ENCODE data around the gene CFAP20DC. TPM values are rescaled to one million over a fixed set of nuclear protein-coding genes. Genes with fewer than 3 reads are reported as not detected.

The CFAP20DC gene
- total RNA-seq, 4 donors from 2014 or later = 0.17 to 0.32 (median 0.23) TPM; not detected in 1

- intact Hi-C loops (cut with DNase I) = no loop called here
- TF ChIP-seq EP300 (IDR thresholded peaks at IDR 0.05) (no peak), CTCF (IDR thresholded peaks at IDR 0.05) (no peak), POLR2A (IDR thresholded peaks at IDR 0.05; ENCODE audit: low read depth) (no peak), POLR2AphosphoS5 (IDR thresholded peaks at IDR 0.05) (no peak)
- Histone ChIP-seq H3K27me3 (no peaks in the 10 kb centered on the region), H3K4me1 (peaks cover 0 to 29% (median 25%) of the 10 kb centered on the region in 4 donors), H3K36me3 (no peaks in the 10 kb centered on the region), H3K27ac (replicated peaks in 1 of 4) (no peak overlapping the region), H3K9me3 (no peaks in the 10 kb centered on the region), H3K4me3 (no peak overlapping the region)
- 95% methylated on average over 7 of the region's 7 CpGs for WGBS
- DNase-seq (ENCODE audit: extremely low spot score) = no peak
Observed at GRCh38 chr3:58725326-58725853, 324.4 kb downstream of the CFAP20DC start.

GRCh38 chr3:58724336-58724735 lies 325.5 kb downstream of the CFAP20DC start:
- Histone ChIP-seq H3K27ac (replicated peaks in 1 of 4) (no peak overlapping the region), H3K4me1 (peaks cover 0 to 33% (median 29%) of the 10 kb centered on the region in 4 donors), H3K9me3 (no peaks in the 10 kb centered on the region), H3K36me3 (no peaks in the 10 kb centered on the region), H3K4me3 (no peak overlapping the region), H3K27me3 (no peaks in the 10 kb centered on the region)
- TF ChIP-seq EP300 (IDR thresholded peaks at IDR 0.05) (no peak), CTCF (IDR thresholded peaks at IDR 0.05) (no peak), POLR2AphosphoS5 (IDR thresholded peaks at IDR 0.05) (no peak), POLR2A (IDR thresholded peaks at IDR 0.05; ENCODE audit: low read depth) (no peak)
- no peak for DNase-seq (ENCODE audit: extremely low spot score)
- 88% methylated on average over 11 of the region's 11 CpGs for WGBS
- intact Hi-C loops (cut with DNase I) = no loop called here

- 60% methylated on average over 3 of the region's 3 CpGs for WGBS
- Histone ChIP-seq H3K9me3 (no peaks in the 10 kb centered on the region), H3K27ac (replicated peaks in 1 of 4) (no peak overlapping the region), H3K4me1 (peaks cover 0 to 33% (median 29%) of the 10 kb centered on the region in 4 donors), H3K27me3 (no peaks in the 10 kb centered on the region), H3K36me3 (no peaks in the 10 kb centered on the region), H3K4me3 (no peak overlapping the region)
- intact Hi-C loops (cut with DNase I) = no loop called here
- no peak for DNase-seq (ENCODE audit: extremely low spot score)
- no peak for TF ChIP-seq POLR2AphosphoS5 (IDR thresholded peaks at IDR 0.05)
- no peak for TF ChIP-seq POLR2A (IDR thresholded peaks at IDR 0.05; ENCODE audit: low read depth)
- no peak for TF ChIP-seq EP300 (IDR thresholded peaks at IDR 0.05)
- TF ChIP-seq CTCF (IDR thresholded peaks at IDR 0.05) = no peak
Observed at GRCh38 chr3:58723173-58723572, 326.7 kb downstream of the CFAP20DC start.

GRCh38 chr3:58722561-58722960 lies 327.3 kb downstream of the CFAP20DC start:
- no peak overlapping the region for H3K27ac ChIP-seq (replicated peaks in 1 of 4)
- 40% methylated on average over 4 of the region's 4 CpGs for WGBS
- peaks cover 0 to 33% (median 29%) of the 10 kb centered on the region in 4 donors for H3K4me1 ChIP-seq
- TF ChIP-seq EP300 (IDR thresholded peaks at IDR 0.05) (no peak), CTCF (IDR thresholded peaks at IDR 0.05) (no peak), POLR2A (IDR thresholded peaks at IDR 0.05; ENCODE audit: low read depth) (no peak), POLR2AphosphoS5 (IDR thresholded peaks at IDR 0.05) (no peak)
- H3K9me3 ChIP-seq = no peaks in the 10 kb centered on the region
- intact Hi-C loops (cut with DNase I) = no loop called here
- no peak overlapping the region for H3K4me3 ChIP-seq
- no peak for DNase-seq (ENCODE audit: extremely low spot score)
- H3K36me3 ChIP-seq = no peaks in the 10 kb centered on the region
- no peaks in the 10 kb centered on the region for H3K27me3 ChIP-seq

GRCh38 chr3:58720526-58720925 lies 329.3 kb downstream of the CFAP20DC start:
- H3K27ac ChIP-seq (replicated peaks in 1 of 4) = no peak overlapping the region
- intact Hi-C loops (cut with DNase I) = no loop called here
- no peaks in the 10 kb centered on the region for H3K27me3 ChIP-seq
- peaks cover 0 to 33% (median 29%) of the 10 kb centered on the region in 4 donors for H3K4me1 ChIP-seq
- WGBS = 64% methylated on average over 3 of the region's 3 CpGs
- TF ChIP-seq EP300 (IDR thresholded peaks at IDR 0.05) = no peak
- TF ChIP-seq CTCF (IDR thresholded peaks at IDR 0.05) = no peak
- no peak for TF ChIP-seq POLR2AphosphoS5 (IDR thresholded peaks at IDR 0.05)
- no peak for TF ChIP-seq POLR2A (IDR thresholded peaks at IDR 0.05; ENCODE audit: low read depth)
- no peaks in the 10 kb centered on the region for H3K9me3 ChIP-seq
- H3K4me3 ChIP-seq = no peak overlapping the region
- no peak for DNase-seq (ENCODE audit: extremely low spot score)
- H3K36me3 ChIP-seq = no peaks in the 10 kb centered on the region

Measured in esophagus muscularis mucosa (tissue), 4 donors.